ENCODE measurements around the gene SNN. TPM values are rescaled to one million over a fixed set of nuclear protein-coding genes. Genes with fewer than 3 reads are reported as not detected.

SNN gene
- total RNA-seq, 1 donor from 2014 or later = 38.3 TPM

GRCh38 chr16:11655655-11656054 lies 12.6 kb upstream of the SNN start:
- H3K27me3 Mint-ChIP-seq (ENCODE audit: low read depth) = no peaks in the 10 kb centered on the region
- H3K9me3 Mint-ChIP-seq = no peaks in the 10 kb centered on the region
- H3K4me1 Mint-ChIP-seq = peaks cover 5% of the 10 kb centered on the region
- DNase-seq (ENCODE audit: low spot score in 2 of 2, unreplicated experiment in 2 of 2) = no peak
- no peaks in the 10 kb centered on the region for H3K36me3 Mint-ChIP-seq
- H3K27ac Mint-ChIP-seq = no peak overlapping the region
- TF ChIP-seq CTCF (IDR thresholded peaks at IDR 0.05; ENCODE audit: unreplicated experiment) = no peak
- H3K4me3 Mint-ChIP-seq = no peak overlapping the region

DNA sequence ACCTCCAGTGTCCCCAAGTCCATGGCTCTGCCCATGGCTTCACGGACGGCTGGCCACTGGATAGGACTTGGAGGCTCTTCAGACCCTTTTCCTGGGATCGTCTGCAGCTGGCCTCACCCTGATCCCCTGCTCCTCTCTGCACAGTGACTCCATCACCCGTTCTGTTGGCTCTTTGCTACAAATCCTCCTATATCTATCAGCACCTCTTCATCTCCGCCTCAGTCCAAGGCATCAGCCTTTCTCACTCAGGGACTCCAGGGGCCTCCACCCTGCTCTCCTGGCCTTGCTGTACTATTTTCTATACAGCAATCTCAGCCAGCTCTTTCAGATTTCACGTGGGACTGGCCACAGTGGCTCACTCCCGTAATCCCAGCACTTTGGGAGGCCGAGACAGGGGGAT lies 10.7 kb upstream of the SNN start:
- H3K9me3 Mint-ChIP-seq = no peaks in the 10 kb centered on the region
- H3K36me3 Mint-ChIP-seq = no peaks in the 10 kb centered on the region
- no peak for DNase-seq (ENCODE audit: low spot score in 2 of 2, unreplicated experiment in 2 of 2)
- H3K27ac Mint-ChIP-seq = no peak overlapping the region
- H3K4me1 Mint-ChIP-seq = peaks cover 5% of the 10 kb centered on the region
- no peak for TF ChIP-seq CTCF (IDR thresholded peaks at IDR 0.05; ENCODE audit: unreplicated experiment)
- H3K4me3 Mint-ChIP-seq = no peak overlapping the region
- no peaks in the 10 kb centered on the region for H3K27me3 Mint-ChIP-seq (ENCODE audit: low read depth)

DNA sequence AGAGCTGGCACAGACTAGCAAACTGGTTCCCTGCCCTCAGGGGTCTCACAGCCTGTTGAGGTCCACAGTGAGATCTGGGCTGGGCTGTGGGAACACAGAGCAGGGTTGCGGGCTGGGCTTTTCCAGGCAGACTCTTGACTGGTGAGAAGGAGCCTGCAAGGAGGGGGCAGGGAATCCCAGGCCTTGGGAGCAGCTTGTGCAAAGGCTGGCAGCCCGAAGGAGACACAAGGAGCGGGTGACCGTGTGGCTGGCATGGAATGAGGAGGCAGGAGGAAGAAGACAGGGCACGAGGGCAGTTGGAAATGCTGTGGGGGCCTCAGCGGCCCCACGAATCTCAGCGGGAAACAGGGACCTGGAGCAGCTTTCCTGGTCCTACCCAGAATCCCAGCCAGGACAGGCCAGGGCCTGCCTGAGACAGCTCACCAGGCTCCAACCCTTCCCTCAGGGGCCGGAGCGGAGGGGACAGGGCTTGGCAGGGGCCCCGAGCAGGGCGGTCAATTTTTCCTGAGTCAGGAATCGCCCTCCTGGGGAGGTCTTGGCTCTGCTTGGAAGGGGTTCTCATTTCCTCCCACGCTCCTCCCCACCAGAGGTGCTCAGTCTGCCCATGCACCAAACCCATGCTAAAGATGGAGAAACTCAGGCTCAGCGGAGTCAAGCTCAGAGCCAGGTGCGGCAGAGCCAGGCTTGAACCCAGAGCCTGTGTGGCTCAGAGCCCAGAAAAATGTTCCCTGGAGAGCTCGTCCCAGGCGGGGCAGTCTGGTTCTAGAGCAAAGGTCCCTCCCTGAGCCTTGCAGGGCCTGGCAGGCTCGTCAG lies 9.2 kb upstream of the SNN start:
- DNase-seq (ENCODE audit: low spot score in 2 of 2, unreplicated experiment in 2 of 2) = no peak

GRCh38 chr16:11660565-11660964 lies 7.7 kb upstream of the SNN start:
- Mint-ChIP-seq H3K27ac (no peak overlapping the region), H3K36me3 (no peaks in the 10 kb centered on the region), H3K4me1 (peaks cover 5% of the 10 kb centered on the region), H3K9me3 (no peaks in the 10 kb centered on the region), H3K4me3 (no peak overlapping the region), H3K27me3 (ENCODE audit: low read depth) (no peaks in the 10 kb centered on the region)
- no peak for DNase-seq (ENCODE audit: low spot score in 2 of 2, unreplicated experiment in 2 of 2)
- TF ChIP-seq CTCF (IDR thresholded peaks at IDR 0.05; ENCODE audit: unreplicated experiment) = no peak

More for the DNA sequence above, 9.2 kb upstream of the SNN start:
- Mint-ChIP-seq H3K36me3 (no peaks in the 10 kb centered on the region), H3K9me3 (no peaks in the 10 kb centered on the region), H3K4me3 (no peak overlapping the region), H3K27me3 (ENCODE audit: low read depth) (no peaks in the 10 kb centered on the region), H3K4me1 (peaks cover 5% of the 10 kb centered on the region), H3K27ac (peak overlapping the region; percentile 59)
- no peak for TF ChIP-seq CTCF (IDR thresholded peaks at IDR 0.05; ENCODE audit: unreplicated experiment)

DNA sequence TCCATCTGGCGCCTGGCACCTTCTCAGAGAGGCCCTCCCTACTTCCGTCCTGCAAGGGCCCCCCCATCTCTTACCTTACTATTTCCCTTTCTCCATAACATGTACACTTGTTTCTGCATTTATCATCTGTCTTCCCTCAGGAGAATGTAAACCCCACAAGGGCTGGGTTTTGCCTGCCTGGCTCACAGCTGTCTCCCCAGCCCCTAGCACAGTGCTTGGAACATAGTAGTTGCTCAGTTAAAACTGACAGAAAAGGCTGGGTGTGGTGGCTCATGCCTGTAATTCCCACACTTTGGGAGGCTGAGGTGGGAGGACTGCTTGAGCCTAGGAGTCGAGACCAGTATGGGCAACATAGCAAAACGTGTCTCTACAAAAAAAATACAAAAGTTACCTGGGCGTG lies 5.7 kb upstream of the SNN start:
- Mint-ChIP-seq H3K27me3 (ENCODE audit: low read depth) (no peaks in the 10 kb centered on the region), H3K9me3 (no peaks in the 10 kb centered on the region), H3K27ac (no peak overlapping the region)

More for the DNA sequence above, 5.7 kb upstream of the SNN start:
- TF ChIP-seq CTCF (IDR thresholded peaks at IDR 0.05; ENCODE audit: unreplicated experiment) = no peak
- Mint-ChIP-seq H3K4me1 (peaks cover 7% of the 10 kb centered on the region), H3K36me3 (no peaks in the 10 kb centered on the region), H3K4me3 (no peak overlapping the region)
- DNase-seq (ENCODE audit: low spot score in 2 of 2, unreplicated experiment in 2 of 2) = no peak

All from mesothelial cell of epicardium (in vitro differentiated cells).